Ascending aorta (tissue), 2 donors: ENCODE results near the gene LEO1. TPM values are rescaled to one million over a fixed set of nuclear protein-coding genes. Genes with fewer than 3 reads are reported as not detected.

ENCODE experiments used
- DNase-seq, 2 donors: peaks; one replicate each; pipeline ENCODE4 v3.0.0-alpha.2; 2019; ENCODE audit warnings: low spot score in 2 of 2
- H3K27ac ChIP-seq, 2 donors: fragments of 200-600 bp; sonication (generic); one replicate each; pipeline ENCODE4 v1.5.1; 2016 to 2017; ENCODE audit warnings: mild to moderate bottlenecking in 1 of 2
- H3K27me3 ChIP-seq: fragments of 200-600 bp; sonication (generic); one replicate; pipeline ENCODE4 v1.5.1; 2017
- H3K36me3 ChIP-seq, 2 donors: fragments of 200-600 bp; sonication (generic); one replicate each; pipeline ENCODE4 v1.5.1; 2016
- H3K4me1 ChIP-seq, 2 donors: fragments of 200-600 bp; sonication (generic); one replicate each; pipeline ENCODE4 v1.5.1; 2016 to 2017; ENCODE audit warnings: mild to moderate bottlenecking in 1 of 2
- H3K4me3 ChIP-seq, 2 donors: fragments of 200-600 bp; sonication (generic); one replicate each; pipeline ENCODE4 v1.5.1; 2016 to 2017; ENCODE audit warnings: mild to moderate bottlenecking in 1 of 2
- H3K9me3 ChIP-seq, 2 donors: fragments of 200-600 bp; sonication (generic); one replicate each; pipeline ENCODE4 v1.5.1; 2016
- intact Hi-C: fragments of 100-400 bp; cut with DNase I; formaldehyde crosslinking; loops from one replicate; pipeline ENCODE4 v1.15.1; 2023
- total RNA-seq: library from RNA; depleted of rRNA; stranded (reverse); fragments of >200 nt; gene quantifications from one replicate; pipeline ENCODE4 v1.1.0, GENCODE V29; 2016
- TF ChIP-seq, protein P1 (sequence below), 3 experiments: fragments of 200-600 bp in 2 of 3; fragments of 450-650 bp in 1 of 3; sonication (generic) in 2 of 3; IDR thresholded peaks; one replicate each; pipeline ENCODE4 v1.5.1; 2016 to 2019; ENCODE audit warnings: antibody characterized with exemption in 3 of 3, mild to moderate bottlenecking in 1 of 3, moderate library complexity in 1 of 3

Gene LEO1
- total RNA-seq, 1 donor from 2014 or later: 1.8 TPM

DNA sequence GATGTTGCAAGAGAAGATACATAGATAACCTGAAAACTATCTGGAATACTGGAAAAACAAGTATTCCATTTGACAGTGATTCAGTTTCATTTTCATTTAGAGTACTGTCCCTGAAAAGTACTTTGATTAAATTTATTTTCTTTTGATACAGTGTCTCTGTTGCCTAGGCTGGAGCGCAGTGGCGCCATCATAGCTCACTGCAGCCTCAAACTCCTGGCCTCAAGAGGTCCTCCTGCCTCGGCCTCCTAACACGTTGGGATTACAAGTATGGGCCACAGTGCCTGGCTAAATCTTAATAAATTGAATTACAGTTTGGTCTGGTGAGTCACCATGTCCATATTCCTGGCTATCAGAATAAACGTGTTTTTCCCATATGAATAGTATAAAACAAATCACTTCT lies 1.6 kb upstream of the LEO1 start:
- peak in 1 of 2 donors; percentile 9 for DNase-seq
- no peaks in the 10 kb centered on the region for H3K36me3 ChIP-seq
- H3K27ac ChIP-seq: no peak overlapping the region
- intact Hi-C loops: loop anchor here (5.0 to 10.0 kb wide), 2 partner anchors 104 to 172 kb away; no protein-coding TSS in a partner anchor
- H3K4me1 ChIP-seq: peaks cover 0 to 5% of the 10 kb centered on the region in 2 donors
- no peaks in the 10 kb centered on the region for H3K9me3 ChIP-seq
- no peaks in the 10 kb centered on the region for H3K27me3 ChIP-seq
- no peak overlapping the region for H3K4me3 ChIP-seq
- TF ChIP-seq, protein P1, sequence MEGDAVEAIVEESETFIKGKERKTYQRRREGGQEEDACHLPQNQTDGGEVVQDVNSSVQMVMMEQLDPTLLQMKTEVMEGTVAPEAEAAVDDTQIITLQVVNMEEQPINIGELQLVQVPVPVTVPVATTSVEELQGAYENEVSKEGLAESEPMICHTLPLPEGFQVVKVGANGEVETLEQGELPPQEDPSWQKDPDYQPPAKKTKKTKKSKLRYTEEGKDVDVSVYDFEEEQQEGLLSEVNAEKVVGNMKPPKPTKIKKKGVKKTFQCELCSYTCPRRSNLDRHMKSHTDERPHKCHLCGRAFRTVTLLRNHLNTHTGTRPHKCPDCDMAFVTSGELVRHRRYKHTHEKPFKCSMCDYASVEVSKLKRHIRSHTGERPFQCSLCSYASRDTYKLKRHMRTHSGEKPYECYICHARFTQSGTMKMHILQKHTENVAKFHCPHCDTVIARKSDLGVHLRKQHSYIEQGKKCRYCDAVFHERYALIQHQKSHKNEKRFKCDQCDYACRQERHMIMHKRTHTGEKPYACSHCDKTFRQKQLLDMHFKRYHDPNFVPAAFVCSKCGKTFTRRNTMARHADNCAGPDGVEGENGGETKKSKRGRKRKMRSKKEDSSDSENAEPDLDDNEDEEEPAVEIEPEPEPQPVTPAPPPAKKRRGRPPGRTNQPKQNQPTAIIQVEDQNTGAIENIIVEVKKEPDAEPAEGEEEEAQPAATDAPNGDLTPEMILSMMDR (IDR thresholded peaks at IDR 0.05): no peak

DNA sequence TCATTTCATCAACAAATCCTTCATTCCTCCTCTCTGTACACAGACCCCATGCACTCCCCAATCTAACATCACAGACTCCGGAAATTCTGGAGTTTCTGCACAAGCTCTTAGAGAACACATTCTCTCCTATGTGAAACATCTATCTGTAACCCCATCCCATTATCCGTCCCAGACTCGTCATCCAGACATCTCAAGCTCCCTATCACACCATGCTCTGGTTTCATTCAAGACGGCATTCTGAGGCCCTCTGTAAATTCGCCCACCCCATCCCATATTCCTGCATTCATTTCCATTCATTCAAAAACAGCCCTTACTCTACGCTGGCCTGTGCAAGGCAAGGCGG lies 575 bp downstream of the LEO1 start:
- Histone ChIP-seq H3K4me3 (peak overlapping the region; percentile 69 to 84), H3K27me3 (no peaks in the 10 kb centered on the region), H3K27ac (peak overlapping the region; percentile 78 to 90), H3K36me3 (no peaks in the 10 kb centered on the region), H3K9me3 (peaks cover 0 to 11% of the 10 kb centered on the region in 2 donors), H3K4me1 (peaks cover 0 to 5% of the 10 kb centered on the region in 2 donors)
- intact Hi-C loops: loop anchor here (1.0 to 10.0 kb wide), 3 partner anchors 48 to 174 kb away; partner anchors contain the start of gene MAPK6
- TF ChIP-seq, protein P1 (IDR thresholded peaks at IDR 0.05): no peak
- DNase-seq: no peak

DNA sequence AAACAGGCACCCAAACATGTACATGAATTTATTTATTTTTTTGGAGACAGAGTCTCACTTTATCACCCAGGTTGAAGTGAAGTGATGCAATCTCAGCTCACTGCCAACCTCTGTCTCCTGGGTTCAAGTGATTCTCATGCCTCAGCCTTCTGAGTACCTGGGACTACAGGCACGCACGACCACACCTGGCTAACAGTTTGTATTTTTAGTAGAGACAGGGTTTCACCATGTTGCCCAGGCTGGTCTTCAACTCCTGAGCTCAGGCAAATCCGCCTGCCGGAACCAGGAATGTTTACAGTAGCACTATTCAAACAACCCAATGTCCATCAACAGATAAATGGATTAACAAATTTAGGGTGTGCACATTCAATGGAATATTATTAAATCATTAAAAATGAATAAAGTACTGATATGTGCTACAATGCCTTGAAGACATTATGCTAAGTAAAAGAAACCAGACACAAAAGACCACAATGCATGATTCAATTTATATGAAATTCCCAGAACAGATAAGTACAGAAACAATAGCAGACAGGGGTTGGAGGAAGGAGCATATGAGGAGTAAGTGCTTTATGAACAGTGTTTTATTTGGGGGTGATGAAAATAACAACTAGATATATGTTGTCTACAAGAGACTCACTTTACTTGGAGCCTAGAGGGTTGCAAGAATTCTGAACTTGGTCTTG lies 1.3 kb downstream of the LEO1 start:
- H3K4me3 ChIP-seq: peak overlapping the region in 1 of 2 donors; percentile 84
- H3K36me3 ChIP-seq: no peaks in the 10 kb centered on the region
- no peak overlapping the region for H3K27ac ChIP-seq
- DNase-seq: no peak
- intact Hi-C loops: loop anchor here (5.0 to 10.0 kb wide), 2 partner anchors 107 to 175 kb away; no protein-coding TSS in a partner anchor
- H3K4me1 ChIP-seq: peaks cover 0 to 5% of the 10 kb centered on the region in 2 donors
- peaks cover 0 to 11% of the 10 kb centered on the region in 2 donors for H3K9me3 ChIP-seq
- no peaks in the 10 kb centered on the region for H3K27me3 ChIP-seq
- TF ChIP-seq, protein P1 (IDR thresholded peaks at IDR 0.05): no peak

DNA sequence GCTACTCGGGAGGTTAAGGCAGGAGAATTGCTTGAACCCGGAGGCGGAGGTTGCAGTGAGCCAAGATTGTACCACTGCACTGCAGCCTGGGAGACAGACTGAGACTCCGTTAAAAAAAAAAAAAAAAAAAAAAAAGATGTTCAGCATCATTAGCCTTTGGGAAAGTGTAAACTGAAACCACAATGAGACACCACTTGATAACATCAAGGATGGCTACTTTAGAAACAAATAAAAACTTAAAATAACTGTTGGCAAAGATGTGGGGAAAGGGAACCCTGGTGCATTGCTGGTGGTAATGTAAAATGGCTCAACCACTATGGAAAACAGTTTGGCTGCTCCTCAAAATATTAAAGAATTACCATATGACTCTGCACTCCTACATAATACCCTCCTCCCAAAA lies 1.9 kb downstream of the LEO1 start:
- H3K4me1 ChIP-seq: peaks cover 0 to 5% of the 10 kb centered on the region in 2 donors
- no peak overlapping the region for H3K27ac ChIP-seq
- H3K27me3 ChIP-seq: no peaks in the 10 kb centered on the region
- peaks cover 0 to under 1% of the 10 kb centered on the region in 2 donors for H3K36me3 ChIP-seq
- no peak for DNase-seq
- intact Hi-C loops: loop anchor here (5.0 to 10.0 kb wide), 2 partner anchors 108 to 175 kb away; no protein-coding TSS in a partner anchor
- TF ChIP-seq, protein P1 (IDR thresholded peaks at IDR 0.05): no peak
- H3K9me3 ChIP-seq: peaks cover 0 to 11% of the 10 kb centered on the region in 2 donors
- H3K4me3 ChIP-seq: no peak overlapping the region

DNA sequence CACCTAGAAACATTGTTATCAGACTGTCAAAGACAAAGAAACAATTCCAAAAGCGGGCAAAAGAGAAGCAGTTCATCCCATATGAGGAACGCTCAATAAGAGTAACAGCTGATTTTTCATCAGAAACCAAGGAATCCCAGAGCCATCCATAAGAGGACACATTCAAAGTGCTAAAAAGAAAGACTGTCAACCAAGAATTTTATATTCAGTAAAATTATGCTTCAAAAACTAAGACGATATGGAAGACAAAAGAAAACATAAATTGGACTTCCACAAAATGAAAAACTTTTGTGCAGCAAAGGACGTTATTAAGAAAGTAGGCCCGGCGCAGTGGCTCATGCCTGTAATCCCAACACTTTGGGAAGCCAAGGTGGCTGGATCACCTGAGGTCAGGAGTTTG lies 4.0 kb downstream of the LEO1 start:
- H3K27me3 ChIP-seq: no peaks in the 10 kb centered on the region
- no peak overlapping the region for H3K27ac ChIP-seq
- DNase-seq: no peak
- H3K4me3 ChIP-seq: no peak overlapping the region
- peaks cover 0 to 5% of the 10 kb centered on the region in 2 donors for H3K4me1 ChIP-seq
- H3K36me3 ChIP-seq: peaks cover 0 to 5% of the 10 kb centered on the region in 2 donors
- intact Hi-C loops: no loop called here
- peaks cover 0 to 11% of the 10 kb centered on the region in 2 donors for H3K9me3 ChIP-seq
- TF ChIP-seq, protein P1 (IDR thresholded peaks at IDR 0.05): no peak
